HTERT RPE-1 (cell line): ENCODE data around the gene JAML.

Experiments
- in situ Hi-C: fragments of 300-500 bp; cut with MboI; formaldehyde crosslinking; loops from 4 replicates; pipeline ENCODE4 v1.14.3; 2020; ENCODE audit warnings: low sequenced_read_pairs

Gene JAML

DNA sequence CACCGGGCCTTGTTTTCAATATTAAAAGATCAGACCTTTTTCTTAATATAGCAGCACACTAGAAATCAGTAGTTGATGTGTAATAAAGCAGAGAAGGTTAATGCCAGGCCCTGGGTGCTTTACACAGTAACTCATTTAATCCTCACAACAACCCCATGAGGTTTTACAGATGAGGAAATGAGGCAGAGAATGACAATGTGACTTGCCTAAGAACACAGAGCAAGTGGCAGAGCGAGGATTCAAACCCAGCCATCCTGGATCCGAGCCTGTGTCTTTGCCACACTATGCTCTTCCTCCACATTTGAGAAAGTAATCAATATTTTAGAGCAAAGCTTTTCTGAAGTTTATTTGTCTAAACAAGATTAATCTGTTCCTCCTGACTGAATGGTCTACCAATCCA is 7.2 kb downstream of the JAML start:
- in situ Hi-C loops = no loop called here

DNA sequence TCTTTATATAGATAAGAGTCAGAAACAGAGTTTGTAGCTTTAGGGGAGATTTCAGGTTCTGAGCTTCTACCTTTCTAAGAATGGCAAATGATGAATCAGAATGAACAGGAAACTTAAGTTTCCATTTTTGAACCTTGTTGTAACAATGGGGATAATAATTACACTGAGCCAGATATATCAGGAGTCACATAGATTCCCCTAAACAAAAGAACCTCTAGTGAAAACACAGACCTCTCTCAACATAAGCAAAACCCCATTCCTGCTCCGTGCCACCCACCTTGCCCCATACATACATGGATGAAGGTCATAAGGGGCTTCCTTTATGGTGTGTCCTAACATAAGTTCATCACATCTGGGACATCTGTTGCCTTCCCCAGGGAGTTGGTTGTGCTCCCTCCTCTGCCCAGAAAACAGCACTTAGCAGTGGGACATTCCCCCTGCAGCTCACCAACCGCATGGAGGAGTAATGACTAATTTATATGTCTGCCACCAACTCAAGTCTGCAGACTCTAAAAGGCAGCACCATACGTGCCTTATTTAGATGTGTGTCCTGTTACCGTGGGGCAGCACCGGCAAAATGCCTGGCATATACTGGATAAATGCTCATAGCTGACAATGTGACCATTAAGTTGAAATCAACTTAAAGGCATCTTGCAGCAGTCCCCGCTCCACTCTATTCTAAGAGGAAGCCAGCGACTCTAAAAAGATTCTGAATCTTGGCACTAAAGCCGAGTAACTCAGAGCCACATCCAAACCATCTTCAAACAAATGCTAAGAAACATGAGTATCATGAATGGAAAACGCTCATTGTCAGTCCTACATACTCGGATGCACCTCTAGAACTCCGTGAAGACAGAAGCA is 8.0 kb downstream of the JAML start:
- in situ Hi-C loops = no loop called here

DNA sequence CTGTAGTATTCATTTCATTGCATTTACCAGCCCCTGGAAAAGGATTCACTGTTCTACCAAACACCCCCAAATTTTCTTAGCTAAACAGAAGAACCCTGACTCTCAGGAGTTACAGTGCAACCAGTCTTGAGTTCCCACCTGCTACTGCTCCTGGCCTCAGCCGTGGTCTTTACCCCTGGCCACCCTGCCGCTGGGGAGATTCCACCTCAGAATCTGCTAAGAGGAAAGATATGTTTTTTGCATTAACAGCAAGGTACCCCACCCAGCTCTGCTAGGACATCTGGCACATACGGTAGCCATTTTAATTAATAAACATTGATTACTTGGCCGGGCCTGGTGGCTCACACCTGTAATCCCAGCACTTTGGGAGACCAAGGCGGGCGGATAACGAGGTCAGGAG is 9.0 kb downstream of the JAML start:
- in situ Hi-C loops = no loop called here

DNA sequence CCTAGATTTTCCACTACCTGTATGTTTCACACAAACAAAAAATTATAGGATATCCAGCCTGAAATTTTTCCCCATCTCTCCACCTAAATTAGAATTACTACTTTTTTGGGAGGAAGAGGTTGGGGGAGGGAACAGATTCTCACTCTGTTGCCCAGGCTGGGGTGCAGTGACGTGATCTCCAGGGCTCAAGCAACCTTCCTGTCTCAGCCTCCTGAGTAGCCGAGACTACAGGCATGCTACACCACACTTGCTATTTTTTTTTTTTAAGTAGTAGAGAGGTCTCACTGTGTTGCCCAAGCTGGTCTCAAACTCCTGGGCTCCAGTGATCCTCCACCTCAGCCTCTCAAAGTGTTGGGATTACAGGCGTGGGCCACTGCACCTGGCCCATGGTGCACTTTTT is 9.5 kb downstream of the JAML start:
- in situ Hi-C loops = no loop called here

DNA sequence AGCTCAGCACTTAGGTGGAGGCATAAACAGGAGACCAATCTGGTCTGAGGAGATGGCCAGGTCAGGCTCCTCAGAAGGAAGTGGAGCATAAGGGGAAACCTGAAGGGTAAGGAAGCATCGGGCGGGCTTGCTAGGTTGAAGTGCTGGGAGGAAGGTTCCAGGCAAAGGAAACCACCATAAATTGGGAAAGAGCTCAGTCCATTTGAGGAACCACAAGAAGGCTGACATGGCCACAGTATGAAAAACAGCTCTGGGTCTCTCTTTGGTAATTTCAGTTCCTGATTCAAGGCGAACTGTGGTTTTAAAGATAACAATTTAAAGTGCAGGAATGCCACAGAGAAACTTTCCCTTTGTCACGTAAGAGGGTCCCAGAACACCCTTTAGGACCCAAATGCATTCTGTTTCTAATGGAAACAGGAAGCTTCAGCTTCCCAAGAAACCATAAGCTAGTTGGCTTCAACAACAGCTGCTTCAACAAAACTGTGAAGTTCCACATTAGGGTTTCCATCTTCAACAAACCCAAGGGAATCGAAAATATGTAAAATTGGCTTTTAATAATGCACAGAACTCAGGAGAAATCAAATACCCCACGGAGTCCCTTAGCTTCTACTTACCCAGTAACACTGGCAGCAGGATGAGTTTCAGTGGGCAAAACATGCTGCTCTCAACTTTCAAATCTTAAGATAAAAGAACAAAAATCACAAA is 10.4 kb downstream of the JAML start:
- in situ Hi-C loops = no loop called here

DNA sequence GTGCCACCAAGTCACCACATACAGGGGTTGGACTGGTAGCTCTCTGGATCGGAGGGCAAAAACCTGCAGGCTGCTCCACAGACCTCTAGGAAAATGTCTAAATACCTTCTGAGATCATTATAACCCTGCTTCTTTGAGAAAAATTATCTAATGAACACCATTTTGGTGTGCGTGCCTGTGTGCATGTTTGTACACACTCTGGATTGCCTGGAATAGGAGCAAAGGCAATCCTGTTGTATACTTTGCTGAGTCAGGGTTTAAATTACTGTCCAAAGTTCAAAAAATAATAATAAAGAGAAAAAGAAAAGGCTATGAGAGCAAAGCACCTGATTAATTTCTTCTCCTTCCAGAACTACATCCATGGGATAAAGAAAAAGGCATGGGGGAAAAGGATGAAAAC is 11.0 kb downstream of the JAML start:
- in situ Hi-C loops = no loop called here

DNA sequence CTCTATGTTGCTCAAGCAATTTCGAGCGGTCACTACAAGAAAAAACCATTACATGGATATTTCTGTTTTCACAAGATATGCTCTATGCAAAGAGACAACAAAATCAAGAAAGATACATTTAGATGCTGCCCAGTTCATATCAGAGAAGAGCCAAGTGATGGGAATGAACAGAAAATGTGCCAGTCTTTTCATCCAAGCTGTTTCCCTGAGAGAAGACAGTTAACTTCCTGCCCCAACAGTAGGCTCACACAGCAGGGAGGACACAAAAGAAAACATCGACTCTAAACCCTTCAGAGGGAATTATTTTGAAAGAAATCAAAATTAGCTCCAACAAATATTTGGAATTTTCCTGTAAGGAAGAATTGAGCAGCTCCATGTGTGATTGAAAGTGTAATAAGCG is 11.6 kb downstream of the JAML start:
- in situ Hi-C loops = no loop called here

DNA sequence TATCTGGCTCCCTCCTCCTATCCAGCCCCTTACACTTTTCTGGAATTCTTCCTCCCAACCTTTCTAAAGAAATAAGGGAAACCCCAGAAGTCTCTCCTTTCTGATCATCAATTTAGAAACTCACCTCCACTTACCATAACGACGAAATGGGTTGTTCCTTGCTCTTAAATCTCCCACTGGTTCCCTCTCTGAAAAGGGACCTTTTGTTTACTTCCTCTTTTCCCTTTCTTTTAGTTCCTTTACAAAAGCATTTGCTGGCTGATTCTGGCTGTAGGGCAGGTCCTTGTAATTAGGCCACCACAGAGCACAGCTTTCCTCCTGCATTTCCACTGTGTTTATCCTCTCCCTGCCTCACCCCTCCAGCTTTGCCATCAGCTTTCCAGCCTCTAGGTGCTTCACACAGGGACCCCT is 12.0 kb downstream of the JAML start:
- in situ Hi-C loops = no loop called here

DNA sequence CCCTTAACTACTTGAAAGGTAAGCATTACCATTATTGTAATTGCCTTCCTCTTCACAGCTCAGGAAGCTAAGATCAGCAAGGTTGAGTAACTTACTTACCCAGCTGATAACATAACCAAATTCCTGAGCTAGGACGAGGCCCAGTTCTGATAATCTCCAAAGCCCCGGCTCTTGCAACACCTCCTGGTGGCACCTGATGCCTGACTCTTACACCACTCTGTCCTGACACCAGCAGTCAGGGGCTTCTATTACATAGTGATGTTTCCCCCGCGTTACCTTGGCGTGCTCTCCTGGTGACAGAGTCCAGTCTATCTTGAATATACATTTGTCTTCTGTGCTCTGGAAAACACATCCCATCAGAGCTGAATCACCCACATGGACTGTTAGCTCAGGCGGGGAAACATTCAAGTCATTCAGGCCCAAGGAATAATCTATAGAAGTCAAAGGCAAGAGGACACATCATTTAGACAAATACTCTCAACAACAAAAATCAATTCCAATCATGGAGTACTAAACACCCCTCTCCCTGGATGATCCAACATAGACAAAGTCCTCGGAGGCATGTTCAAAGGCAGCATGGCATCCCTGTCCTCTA is 12.6 kb downstream of the JAML start:
- in situ Hi-C loops = no loop called here

DNA sequence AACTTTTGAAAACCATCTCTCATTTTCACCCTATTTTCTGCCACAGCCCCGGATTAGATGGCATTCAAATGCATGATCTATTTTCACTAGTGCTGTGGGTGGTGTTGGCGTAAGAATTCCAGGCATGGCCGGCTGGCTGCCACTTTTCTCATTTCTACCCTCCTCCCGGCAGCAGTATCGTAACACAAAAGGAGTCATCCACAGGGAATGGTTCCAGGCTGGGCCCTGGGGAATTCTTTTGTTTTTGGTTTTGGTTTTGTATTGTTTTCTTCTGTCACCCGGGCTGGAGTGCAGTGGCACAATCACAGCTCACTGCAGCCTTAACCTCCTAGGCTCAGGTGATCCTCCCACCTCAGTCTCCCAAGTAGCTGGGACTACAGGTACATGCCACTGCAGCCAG is 13.8 kb downstream of the JAML start:
- in situ Hi-C loops = no loop called here

DNA sequence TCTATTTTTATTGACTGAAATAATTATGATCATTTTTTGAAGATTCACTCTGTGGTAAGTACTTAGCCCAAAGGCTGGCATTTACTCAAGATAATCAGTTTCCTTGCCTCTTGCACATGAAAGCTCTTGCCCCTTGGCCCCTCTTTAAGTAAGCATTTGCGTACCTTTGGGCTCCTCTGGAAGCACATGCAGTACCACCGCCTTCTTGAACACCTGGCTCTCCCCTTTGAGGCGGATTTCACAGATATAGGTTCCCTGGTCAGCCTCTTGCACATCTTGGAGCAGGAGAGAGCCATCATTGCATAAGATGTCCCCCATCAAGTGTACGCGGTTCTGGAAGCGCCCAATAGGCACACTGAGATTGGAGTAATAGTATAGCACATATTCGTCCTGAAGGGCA is 14.5 kb downstream of the JAML start:
- in situ Hi-C loops = no loop called here

DNA sequence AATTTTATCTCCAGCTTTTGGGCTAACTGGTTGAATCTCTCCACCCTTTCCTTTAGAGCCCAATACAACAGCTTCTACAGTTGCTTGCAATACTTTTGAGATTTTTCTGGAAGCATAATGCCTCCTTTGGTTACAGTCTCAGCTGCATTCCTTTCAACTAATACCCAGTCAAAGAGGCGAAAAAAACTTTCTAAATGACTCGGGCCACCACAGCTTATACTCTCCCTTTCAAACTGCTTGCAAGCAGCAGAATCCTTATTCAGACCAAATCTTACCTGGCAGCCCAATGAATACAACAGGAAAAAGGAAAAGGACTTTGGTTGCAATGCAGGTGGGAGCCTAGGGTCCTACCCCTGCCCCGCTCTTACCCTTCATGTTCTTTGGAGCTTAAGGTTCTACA is 15.8 kb downstream of the JAML start:
- in situ Hi-C loops = no loop called here

DNA sequence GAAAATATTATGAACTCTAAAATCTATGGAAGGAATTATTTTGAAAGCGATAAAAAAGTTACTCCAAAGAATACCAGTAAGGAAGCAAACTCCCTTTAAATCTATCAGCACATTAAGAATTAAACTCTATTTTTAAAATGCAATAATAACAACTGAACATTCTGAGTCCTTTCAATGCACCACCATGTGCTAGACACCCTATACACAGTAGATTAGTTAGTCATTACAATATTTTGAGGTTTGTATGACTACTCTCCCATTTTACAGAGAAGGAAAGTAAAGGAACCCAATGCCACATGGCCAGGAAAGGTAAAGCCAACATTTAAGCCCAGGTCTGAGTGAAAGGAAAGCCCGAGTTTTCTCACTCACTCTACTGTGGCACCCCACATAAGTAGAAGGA is 17.7 kb downstream of the JAML start:
- in situ Hi-C loops = no loop called here

DNA sequence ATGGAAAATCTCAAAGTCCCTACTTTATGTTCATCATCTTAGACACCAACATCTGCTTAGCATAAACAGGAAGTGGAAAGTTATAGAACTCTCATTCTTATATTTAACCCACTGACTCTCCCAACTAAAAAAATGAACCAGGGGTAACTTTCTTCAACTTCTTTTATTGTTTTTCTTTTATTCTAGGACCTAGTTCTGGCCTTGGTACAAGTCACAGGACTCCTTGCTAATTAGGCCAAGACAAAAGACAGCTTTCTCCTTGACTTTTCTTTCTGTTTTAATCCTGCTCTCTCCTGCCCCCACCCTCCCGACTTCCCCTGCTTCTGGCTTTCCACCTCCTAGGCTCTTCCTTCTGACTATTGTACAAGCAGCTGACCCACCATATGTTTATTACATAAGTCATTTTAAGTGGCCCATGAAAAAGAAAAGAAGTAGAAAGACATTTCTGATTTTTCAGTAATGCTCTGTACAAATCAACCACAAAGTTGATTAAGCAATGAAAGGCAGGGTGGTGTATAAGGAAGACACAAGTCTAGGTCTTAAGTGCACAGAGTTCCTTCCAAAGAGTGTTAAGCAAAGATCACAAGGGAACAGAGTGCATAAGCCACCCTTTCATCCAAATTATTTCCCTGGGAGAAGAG is 18.3 kb downstream of the JAML start:
- in situ Hi-C loops = no loop called here

DNA sequence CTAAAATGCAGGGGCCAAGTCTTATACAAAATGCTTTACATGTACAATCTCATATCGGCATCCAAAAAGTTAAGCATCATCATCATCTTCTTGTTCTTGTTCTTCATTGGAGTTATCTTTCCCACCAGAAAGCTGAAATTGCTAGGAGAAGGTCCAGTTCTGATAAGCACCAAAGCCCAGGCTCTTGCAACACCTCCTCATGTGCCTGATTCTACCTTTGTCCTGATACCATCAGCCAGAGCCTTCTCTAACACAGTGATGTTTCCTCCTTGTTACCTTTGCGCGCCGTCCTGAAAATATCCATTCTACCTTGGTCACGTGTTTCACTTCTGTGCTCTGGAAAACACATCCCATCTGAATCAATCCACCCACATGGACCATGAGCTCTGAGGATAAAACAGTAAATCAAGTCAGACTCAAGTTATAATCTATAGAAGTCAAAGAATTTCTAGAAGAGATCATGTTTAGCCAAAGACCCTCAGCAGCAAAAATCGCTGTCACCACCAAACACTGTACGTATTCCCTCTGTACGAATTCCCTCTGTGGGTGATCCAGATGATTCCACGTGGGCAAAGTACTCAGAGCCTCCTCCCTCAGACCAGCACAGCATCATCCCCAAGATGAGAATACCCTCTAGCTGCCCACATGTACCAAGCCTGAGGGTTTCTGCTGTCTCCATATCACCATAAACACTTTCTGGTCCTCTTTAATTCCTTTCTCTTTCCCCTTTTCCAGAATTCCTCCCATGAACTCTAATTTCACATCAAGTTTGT is 19.0 kb downstream of the JAML start:
- in situ Hi-C loops = no loop called here

DNA sequence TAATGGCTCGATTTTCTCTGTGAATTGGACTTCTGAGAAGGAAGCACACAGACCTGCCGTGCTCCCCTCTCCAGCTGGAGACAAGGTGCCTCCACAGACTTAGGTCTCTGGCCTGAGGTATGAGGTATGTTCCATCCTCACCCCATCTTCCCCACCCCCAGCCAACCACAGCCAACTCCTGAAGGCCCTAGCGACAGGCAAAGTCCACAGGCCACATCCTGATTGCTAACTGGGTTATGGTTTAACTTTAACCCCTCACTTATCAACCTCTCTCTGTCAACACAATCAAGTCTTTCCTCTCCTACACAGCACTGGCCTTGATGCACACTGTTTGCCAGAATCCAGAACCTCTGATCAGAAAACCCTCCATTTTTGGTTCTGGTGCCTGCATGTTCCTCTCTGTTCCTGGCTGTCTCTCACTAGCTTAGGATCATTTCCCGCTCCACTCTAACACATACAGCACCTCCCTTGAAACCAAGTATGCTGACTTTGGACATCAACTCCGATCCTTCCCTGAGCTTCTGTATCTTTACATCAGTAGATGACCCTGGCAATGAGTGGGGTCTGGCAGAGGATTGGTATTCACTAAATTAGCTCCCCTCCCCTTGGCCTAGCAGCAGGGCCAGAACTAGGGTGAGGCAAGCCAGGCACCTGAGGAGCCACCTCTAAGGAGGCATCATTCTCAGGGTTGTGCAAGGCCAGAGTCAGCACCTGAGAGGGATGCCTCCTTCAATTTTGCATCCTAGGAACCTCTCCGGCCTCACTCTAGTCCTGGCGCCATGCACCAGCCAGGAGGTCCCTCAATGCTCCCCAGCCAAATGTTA is 22.0 kb downstream of the JAML start:
- in situ Hi-C loops = no loop called here

DNA sequence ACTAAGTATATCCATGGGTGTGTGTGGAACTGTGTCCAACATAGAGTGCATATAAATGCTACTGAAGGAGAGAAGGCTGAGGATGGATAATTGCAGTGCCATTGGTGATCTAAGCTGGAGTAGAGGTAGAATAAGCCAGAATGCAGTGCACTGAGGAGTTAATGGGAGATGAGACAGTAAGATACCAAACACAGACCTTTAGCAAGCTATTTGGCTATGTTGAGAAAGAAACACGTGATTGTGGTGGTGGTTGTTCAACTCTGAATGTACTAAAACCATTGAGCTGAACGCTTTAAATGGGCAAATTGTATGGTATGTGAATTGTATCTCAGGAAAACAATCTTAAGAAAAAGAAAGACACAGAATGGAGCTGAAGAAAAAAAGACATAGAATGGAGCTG is 22.8 kb downstream of the JAML start:
- in situ Hi-C loops = no loop called here

DNA sequence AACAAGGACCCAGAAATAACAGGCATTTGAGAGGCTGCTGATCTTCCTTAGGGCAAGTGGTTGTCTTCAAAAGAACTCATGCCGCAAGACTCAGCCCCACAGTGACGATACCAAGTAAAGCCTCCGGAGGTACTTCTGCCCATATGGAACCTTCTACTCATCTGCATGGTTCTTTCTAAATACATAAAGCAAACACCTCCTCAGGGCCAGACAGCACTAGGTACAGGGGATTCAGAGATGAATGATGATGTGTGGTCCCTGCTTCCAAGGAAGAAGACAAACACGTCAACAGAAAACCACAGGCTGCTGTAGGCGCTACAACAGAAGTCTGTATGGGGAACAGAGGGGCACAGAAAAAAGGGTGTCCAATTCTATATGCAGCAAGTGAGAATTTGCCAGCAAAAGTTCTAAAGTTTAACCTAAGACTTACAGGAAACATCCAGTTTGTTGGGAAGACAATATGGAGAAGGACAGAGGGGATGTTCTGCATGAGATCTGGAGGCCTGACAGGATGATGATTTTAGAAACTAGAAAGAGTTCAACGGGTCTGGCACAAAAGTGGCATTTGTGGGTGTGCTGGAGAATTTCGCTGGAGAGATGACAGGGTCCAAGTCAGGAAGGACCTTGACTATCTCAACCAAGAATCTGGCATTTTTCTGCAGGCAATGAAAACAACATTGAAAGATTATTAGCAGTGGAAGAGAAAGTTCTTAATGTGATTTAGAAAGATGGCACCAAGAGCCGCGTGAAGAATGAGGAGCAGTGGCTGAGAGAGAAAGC is 23.7 kb downstream of the JAML start:
- in situ Hi-C loops = no loop called here

DNA sequence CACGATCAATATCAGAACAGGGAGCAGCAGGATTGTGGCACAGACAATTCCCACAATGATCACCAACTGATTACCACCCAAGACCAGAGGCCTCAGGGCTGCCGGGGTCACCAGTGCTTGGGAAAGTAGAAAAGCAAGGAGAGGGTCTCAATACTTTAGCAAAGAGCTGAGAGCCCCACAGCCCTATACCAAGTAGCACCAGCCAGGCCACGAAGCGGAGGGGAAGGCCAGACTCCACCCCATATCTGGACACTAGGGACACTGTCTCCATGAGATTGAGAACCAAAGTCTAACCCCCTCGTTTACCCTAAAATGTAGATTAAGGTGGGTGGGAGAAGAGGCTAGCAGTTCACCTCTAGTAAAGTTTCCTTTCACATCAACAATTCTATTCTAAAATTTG is 24.3 kb downstream of the JAML start:
- in situ Hi-C loops = no loop called here
